ENCODE data around the gene PCBP3. TPM values are rescaled to one million over a fixed set of nuclear protein-coding genes. Genes with fewer than 3 reads are reported as not detected.

Gene PCBP3
- total RNA-seq, 6 experiments from 2014 or later: 0.37 to 1.5 (median 0.69) TPM

DNA sequence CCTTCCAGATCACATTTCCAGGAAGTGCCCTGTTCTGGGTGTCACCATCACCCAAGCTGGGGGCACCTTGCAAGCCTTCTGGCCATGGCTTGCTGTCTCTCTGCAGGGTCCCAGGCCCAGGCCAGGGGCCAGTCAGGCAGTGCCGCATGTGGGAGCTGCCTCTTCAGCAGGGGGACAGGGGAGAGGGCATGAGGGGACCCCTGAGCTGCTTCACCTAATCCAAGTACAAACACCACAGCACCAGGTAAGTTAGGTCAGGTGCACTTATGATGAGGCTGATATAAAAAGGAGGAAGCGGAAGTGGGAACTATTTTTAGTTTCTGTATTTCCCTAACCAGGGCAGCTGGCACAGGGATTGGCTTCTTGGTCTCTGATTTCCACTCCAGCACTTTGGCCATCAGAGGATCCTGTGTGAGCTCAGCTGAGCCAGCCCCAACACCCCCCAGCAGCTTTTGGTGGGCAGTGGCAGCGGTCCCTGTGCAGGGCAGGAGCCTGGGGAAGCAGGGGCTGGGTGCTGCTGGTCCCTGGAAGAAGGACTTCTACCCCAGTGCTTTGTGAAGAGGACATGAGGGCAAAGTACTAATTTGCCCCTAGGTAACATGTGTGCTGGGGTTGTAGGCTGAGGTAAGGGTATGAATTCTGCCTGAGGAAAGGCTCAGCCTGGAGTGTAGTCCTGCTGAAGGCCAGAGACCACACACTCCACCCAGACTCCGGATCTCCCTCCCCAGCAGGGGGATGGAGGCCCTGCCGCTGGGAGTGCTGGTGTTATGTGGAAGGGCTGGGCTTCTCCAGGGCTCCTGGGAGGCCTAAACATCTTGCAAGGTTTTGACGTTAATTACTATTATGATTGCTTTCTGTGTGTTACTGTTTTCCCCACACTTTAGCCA is 3.3 kb upstream of the PCBP3 start:
- Histone ChIP-seq H3K9me3 (no peaks in the 10 kb centered on the region), H3K36me3 (no peaks in the 10 kb centered on the region), H3K27me3 (no peaks in the 10 kb centered on the region), H3K4me3 (no peak overlapping the region), H3K27ac (peak overlapping the region in 2 of 3 donors; percentile 13 to 42), H3K4me1 (no peaks in the 10 kb centered on the region)
- DNase-seq (no peak), ATAC-seq (no peak)
- TF ChIP-seq POLR2A (IDR thresholded peaks at IDR 0.05) (no peak), CTCF (IDR thresholded peaks at IDR 0.05) (no peak)
- 67% methylated on average over 1 of the region's 6 CpGs for WGBS (ENCODE audit: insufficient coverage, low coverage, low lambda C conversion rate, missing lambda C conversion rate)
- intact Hi-C loops (cut with DNase I): no loop called here

GRCh38 chr21:45640888-45641479 is 2.5 kb upstream of the PCBP3 start:
- Histone ChIP-seq H3K27ac (peak overlapping the region in 2 of 3 donors; percentile 40 to 42), H3K36me3 (no peaks in the 10 kb centered on the region), H3K9me3 (no peaks in the 10 kb centered on the region), H3K27me3 (no peaks in the 10 kb centered on the region), H3K4me1 (no peaks in the 10 kb centered on the region), H3K4me3 (no peak overlapping the region)
- ATAC-seq (peak; percentile 6 to 19 (median 10)), DNase-seq (peak in 2 of 3 donors; percentile 53 to 65)
- 46% methylated on average over 11 of the region's 23 CpGs for WGBS (ENCODE audit: insufficient coverage, low coverage, low lambda C conversion rate, missing lambda C conversion rate)
- TF ChIP-seq POLR2A (IDR thresholded peaks at IDR 0.05) (no peak), CTCF (IDR thresholded peaks at IDR 0.05) (no peak)
- intact Hi-C loops (cut with DNase I): no loop called here

DNA sequence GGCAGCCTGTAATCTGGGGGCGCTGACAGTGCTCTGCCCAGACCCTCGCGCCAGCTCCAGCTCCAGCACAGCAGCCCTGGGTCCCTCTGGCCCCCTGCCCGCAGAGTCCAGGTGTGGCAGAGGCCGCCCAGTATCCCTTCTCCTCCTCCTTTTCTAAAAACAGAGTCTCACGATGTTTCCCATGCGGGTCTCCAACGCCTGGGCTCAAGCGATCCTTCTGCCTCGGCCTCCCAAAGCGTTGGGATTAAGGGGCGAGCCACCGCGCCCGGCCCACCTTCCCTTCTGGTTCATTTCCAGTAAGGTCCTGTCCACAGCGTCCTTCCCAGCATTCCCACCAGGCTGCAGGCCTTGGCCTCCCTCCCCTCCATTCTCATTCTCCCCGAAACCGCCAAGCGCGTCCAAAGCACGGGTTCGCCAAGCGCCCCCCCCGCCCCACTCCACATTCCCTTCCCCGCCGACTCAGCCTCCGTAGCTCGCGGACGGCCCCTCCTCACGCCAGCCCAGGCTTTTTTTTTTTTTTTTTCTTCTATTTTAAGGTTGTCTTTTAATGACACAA is 2.0 kb upstream of the PCBP3 start:
- intact Hi-C loops (cut with DNase I): no loop called here
- WGBS (ENCODE audit: insufficient coverage, low coverage, low lambda C conversion rate, missing lambda C conversion rate): 47% methylated on average over 25 of the region's 31 CpGs
- Histone ChIP-seq H3K27me3 (no peaks in the 10 kb centered on the region), H3K4me3 (no peak overlapping the region), H3K4me1 (no peaks in the 10 kb centered on the region), H3K9me3 (no peaks in the 10 kb centered on the region), H3K36me3 (no peaks in the 10 kb centered on the region), H3K27ac (peak overlapping the region in 2 of 3 donors; percentile 40 to 42)
- TF ChIP-seq POLR2A (IDR thresholded peaks at IDR 0.05) (no peak), CTCF (IDR thresholded peaks at IDR 0.05) (no peak)
- ATAC-seq (no peak), DNase-seq (no peak)

DNA sequence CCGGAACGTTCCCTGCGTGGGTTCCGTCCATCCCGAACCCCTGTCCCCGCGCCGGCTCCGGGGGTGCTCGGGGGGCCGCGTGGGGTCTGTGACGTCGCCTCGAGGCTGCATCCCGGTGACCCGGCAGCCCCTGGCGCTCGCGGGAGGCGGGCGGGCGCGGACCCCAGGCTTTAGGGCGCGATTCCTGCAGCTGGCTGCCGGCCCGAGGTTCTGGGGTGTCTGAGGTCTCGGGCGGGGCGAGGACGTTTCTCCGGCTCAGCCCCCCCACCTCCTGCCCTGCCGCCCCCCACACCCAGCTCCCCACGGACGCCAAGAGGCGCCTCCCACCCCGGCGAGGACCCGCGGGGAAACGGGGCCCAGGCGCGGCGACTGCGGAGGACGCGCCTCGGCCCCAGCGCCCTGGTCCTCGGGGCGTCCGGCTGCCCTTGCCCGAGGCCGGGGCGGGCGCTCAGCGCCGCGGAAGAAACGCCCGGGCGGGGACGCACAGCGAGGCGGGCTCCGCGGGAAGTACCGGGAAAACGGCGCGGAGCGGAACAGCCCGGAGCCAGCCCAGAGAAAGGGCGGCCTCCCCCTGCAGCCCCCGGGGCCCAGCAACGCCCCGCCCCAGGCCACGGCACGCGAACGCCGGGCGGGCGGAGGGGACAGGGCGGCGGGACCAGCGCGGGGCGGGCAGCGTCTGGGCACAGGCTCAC is 1.3 kb upstream of the PCBP3 start:
- TF ChIP-seq POLR2A (IDR thresholded peaks at IDR 0.05) (no peak), CTCF (IDR thresholded peaks at IDR 0.05) (no peak)
- ATAC-seq (no peak), DNase-seq (peak in 1 of 3 donors; percentile 63)
- Histone ChIP-seq H3K27ac (peak overlapping the region in 1 of 3 donors; percentile 13), H3K9me3 (no peaks in the 10 kb centered on the region), H3K4me1 (no peaks in the 10 kb centered on the region), H3K27me3 (no peaks in the 10 kb centered on the region), H3K4me3 (peak overlapping the region in 1 of 3 donors; percentile 24), H3K36me3 (no peaks in the 10 kb centered on the region)
- WGBS (ENCODE audit: insufficient coverage, low coverage, low lambda C conversion rate, missing lambda C conversion rate): 22% methylated on average over 13 of the region's 91 CpGs
- intact Hi-C loops (cut with DNase I): no loop called here

Measured in right lobe of liver (tissue), 6 donors.